Omental fat pad (tissue), 4 donors: ENCODE results near the gene CRY1. TPM values are rescaled to one million over a fixed set of nuclear protein-coding genes. Genes with fewer than 3 reads are reported as not detected.

Source experiments
- ATAC-seq: fragments of 150-250 bp; one replicate; pipeline ENCODE4 v1.9.1; 2016; ENCODE audit warnings: mild to moderate bottlenecking, moderate library complexity; ENCODE audit not compliant: low FRiP score
- DNase-seq: peaks from one replicate; pipeline ENCODE4 v3.0.0-alpha.2; 2019; ENCODE audit warnings: low spot score
- total RNA-seq, 4 donors: library from RNA; depleted of rRNA; stranded (reverse); fragments of >200 nt; gene quantifications; one replicate each; pipeline ENCODE4 v1.1.0, GENCODE V29; 2016
- TF ChIP-seq, protein P1 (sequence below), 3 donors: fragments of 450-650 bp; IDR thresholded peaks; one replicate each; pipeline ENCODE4 v1.5.1; 2016 to 2017; ENCODE audit warnings: antibody characterized with exemption in 3 of 3, mild to moderate bottlenecking in 3 of 3, moderate library complexity in 2 of 3

CRY1 gene
- total RNA-seq, 4 donors from 2014 or later, result 20.7 to 97.0 (median 52.9) TPM

DNA sequence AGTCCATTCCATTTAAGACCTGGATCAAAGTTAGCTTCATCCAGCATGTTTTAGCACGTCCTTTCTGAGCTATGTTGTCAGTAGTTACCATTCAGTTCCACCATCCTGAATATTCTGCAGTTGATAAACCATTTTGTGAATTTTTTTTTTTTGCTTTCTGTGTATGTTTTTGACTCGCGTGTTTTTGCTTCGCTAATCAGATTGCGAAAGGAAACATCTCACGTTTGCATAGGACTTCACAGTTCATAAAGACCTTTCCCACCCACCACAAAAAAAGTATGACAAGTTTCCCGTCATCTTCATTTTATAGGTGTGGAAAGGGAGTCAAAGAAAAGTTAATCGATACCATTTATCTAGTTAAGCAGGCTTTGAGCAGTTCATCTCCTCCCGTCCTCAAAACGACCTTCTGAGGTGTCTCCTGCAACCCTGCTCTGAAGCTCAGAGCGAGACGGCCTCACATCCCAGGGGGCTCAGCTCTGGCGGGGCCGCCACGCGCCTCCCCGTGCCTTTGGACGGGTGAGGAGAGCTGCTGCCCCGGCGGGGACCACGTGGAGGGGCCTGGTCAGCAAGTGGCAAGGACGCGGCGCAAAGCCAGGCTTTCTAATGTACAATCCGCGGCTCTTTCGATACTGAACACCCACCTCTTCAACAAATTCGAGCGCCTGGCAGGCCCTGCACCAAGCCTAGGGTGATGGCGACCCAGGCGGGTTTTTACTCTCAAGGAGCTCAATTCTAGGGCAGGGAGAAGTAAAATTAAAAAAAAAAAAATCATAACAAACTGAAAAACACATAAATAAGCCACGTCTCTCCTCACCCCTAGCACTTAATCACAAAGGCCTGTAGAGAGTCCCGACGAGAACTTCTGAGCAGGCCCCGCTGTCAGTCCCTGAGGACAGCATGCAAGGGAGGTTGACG, 138.6 kb downstream of the CRY1 start:
- DNase-seq, result no peak
- peak; percentile 50 for ATAC-seq
- TF ChIP-seq, protein P1, sequence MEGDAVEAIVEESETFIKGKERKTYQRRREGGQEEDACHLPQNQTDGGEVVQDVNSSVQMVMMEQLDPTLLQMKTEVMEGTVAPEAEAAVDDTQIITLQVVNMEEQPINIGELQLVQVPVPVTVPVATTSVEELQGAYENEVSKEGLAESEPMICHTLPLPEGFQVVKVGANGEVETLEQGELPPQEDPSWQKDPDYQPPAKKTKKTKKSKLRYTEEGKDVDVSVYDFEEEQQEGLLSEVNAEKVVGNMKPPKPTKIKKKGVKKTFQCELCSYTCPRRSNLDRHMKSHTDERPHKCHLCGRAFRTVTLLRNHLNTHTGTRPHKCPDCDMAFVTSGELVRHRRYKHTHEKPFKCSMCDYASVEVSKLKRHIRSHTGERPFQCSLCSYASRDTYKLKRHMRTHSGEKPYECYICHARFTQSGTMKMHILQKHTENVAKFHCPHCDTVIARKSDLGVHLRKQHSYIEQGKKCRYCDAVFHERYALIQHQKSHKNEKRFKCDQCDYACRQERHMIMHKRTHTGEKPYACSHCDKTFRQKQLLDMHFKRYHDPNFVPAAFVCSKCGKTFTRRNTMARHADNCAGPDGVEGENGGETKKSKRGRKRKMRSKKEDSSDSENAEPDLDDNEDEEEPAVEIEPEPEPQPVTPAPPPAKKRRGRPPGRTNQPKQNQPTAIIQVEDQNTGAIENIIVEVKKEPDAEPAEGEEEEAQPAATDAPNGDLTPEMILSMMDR (IDR thresholded peaks at IDR 0.05), result no peak

- no peak for ATAC-seq
- no peak for DNase-seq
- TF ChIP-seq, protein P1 (IDR thresholded peaks at IDR 0.05), result no peak
Observed at GRCh38 chr12:106953352-106954250, 139.7 kb downstream of the CRY1 start.

GRCh38 chr12:106950591-106950990, 142.8 kb downstream of the CRY1 start:
- ATAC-seq (no peak), DNase-seq (no peak)
- TF ChIP-seq, protein P1 (IDR thresholded peaks at IDR 0.05), result no peak

DNA sequence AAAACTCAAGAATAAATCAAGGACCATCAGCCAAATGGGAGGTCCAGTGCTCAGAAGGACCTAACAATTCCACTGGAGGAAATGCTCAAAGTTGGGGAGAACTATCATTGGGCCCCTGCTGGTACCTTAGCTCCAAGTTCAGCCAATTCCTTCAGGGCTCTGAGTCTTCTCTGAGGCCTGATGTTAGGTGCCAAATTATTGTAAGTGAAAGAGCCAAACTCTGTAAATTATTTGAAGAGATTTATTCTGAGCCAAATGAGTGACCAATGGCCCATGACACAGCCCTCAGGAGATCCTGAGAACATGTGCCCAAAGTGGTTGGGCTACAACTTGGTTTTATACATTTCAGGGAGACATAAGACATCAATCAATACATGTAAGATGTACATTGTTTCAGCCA, 145.9 kb downstream of the CRY1 start:
- ATAC-seq (no peak), DNase-seq (no peak)
- TF ChIP-seq, protein P1 (IDR thresholded peaks at IDR 0.05), result no peak

- DNase-seq (no peak), ATAC-seq (no peak)
- TF ChIP-seq, protein P1 (IDR thresholded peaks at IDR 0.05), result no peak
Observed at GRCh38 chr12:106945261-106945851, 148.0 kb downstream of the CRY1 start.

DNA sequence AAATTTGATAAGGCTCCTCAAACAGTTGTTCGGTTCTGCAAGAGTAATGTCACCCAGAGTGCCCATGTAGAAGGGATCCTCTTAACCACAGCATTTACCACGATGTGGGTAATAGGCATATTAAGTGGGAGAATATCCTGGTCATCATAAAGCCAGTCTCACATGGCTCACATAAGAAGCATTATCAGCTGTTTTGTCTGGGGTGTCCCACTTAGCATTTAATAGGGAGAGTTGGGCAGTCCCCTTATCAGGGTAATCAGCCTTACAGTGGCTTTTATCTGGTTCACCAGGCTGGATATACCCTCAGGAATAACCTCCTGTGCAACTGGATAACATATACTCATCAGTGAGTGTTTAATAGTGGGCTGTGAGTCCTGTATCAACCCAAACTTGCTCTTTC, 150.6 kb downstream of the CRY1 start:
- DNase-seq (no peak), ATAC-seq (no peak)
- TF ChIP-seq, protein P1 (IDR thresholded peaks at IDR 0.05), result no peak
